Subcutaneous adipose tissue (tissue), 4 donors: ENCODE measurements around the gene CFAP43. TPM values are rescaled to one million over a fixed set of nuclear protein-coding genes. Genes with fewer than 3 reads are reported as not detected.

ENCODE experiments used
- total RNA-seq, 4 donors: library from RNA; depleted of rRNA; stranded (reverse); fragments of >200 nt; gene quantifications; one replicate each; pipeline ENCODE4 v1.1.0, GENCODE V29; 2016
- TF ChIP-seq, protein P1 (sequence below): fragments of 450-650 bp; IDR thresholded peaks from one replicate; pipeline ENCODE4 v1.5.1; 2016; ENCODE audit warnings: low read depth, mild to moderate bottlenecking, control low read depth, antibody characterized with exemption, moderate library complexity

Gene CFAP43
- total RNA-seq, 4 donors from 2014 or later: 0.19 TPM; not detected in 3

DNA sequence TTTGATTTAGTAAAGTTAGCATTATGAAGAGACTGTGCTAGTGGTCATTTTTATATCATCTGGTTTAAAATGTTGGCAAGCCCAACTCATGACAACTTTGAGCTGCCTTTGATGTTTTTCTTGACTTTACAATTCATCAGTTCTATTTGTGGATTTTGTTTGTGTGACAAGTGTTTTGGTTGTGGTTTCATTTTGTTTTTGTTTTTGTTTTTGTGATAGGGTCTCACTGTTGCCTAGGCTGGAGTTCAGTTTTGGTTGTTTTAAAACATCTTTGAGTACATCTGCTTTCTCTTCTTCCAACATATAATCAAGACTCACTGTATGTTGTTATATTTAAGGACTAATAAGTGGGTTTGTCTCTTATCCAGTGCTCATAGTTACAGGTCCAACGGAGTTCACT, 127.7 kb downstream of the CFAP43 start:
- TF ChIP-seq, protein P1, sequence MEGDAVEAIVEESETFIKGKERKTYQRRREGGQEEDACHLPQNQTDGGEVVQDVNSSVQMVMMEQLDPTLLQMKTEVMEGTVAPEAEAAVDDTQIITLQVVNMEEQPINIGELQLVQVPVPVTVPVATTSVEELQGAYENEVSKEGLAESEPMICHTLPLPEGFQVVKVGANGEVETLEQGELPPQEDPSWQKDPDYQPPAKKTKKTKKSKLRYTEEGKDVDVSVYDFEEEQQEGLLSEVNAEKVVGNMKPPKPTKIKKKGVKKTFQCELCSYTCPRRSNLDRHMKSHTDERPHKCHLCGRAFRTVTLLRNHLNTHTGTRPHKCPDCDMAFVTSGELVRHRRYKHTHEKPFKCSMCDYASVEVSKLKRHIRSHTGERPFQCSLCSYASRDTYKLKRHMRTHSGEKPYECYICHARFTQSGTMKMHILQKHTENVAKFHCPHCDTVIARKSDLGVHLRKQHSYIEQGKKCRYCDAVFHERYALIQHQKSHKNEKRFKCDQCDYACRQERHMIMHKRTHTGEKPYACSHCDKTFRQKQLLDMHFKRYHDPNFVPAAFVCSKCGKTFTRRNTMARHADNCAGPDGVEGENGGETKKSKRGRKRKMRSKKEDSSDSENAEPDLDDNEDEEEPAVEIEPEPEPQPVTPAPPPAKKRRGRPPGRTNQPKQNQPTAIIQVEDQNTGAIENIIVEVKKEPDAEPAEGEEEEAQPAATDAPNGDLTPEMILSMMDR: no peak

DNA sequence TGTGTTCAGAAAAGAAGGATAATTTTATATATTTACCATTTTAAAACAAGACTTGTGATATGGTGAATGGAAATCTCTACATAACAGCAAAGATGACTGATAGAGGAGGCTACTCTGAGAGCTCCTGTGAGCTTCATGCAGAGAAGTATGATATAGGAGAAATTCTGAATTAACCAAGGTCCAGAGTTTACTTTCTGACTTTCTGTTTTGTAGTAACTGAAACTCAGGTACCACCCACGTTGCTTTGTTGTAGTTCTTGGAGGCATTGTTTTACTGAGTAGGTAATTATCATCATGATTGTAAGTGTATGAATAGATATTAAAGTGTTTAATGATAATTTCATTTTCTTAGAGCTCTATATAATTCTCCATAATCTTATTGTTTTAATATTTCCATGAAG, 128.2 kb downstream of the CFAP43 start:
- TF ChIP-seq, protein P1: no peak

DNA sequence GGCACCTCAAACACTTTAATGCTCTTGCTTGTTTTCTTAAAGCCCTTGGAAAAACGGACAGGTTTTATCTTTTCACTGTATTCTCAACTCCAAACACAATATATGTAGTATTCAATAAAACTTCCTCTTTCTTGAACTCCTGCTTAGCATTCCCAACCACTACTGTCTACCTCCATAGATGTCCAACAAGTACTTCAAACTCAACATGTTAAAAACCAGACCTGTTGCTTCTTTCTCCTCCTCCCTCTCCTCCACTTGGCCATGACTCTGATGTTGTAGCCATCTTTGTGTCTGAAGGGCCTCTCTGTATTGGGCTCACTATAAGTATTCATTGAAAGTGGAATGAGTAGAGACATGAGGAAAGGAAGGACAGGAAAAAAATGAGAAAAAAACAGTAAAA, 130.3 kb downstream of the CFAP43 start:
- TF ChIP-seq, protein P1: no peak

DNA sequence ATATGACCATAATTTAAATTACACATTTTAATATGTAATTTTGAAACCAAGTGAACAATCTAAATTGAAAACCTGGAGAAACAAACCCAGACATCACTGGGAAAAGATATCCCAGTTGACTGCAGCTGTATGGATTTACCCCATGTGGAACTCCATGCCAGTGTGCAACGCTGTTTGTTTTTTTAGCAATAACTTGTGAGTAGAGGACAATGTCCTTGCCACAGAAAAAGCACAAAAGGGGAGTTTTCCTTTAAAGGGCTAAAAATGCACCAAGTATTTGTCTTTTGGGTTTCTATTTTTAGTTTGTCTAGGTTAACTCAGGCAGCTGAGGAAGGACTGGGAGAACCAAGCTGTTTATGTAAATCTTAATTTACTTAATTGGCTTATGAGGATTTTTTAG, 131.4 kb downstream of the CFAP43 start:
- TF ChIP-seq, protein P1: no peak

DNA sequence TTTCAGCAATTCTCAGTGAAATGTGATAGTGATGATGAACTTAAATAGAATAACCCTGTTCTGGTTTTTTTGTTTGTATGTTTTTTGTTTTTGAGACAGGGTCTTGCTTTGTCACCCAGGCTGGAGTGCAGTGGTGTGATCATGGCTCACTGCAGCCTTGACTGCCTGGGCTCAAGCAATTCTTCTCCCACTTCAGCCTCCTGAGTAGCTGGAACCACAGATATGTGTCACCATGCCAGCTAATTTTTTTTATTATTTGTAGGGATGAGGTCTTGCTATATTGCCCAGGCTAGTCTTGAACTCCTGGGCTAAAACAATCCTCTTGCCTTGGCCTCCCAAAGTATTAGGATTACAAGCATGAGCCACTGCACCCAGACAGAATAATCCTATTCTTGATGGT, 132.2 kb downstream of the CFAP43 start:
- TF ChIP-seq, protein P1: no peak

DNA sequence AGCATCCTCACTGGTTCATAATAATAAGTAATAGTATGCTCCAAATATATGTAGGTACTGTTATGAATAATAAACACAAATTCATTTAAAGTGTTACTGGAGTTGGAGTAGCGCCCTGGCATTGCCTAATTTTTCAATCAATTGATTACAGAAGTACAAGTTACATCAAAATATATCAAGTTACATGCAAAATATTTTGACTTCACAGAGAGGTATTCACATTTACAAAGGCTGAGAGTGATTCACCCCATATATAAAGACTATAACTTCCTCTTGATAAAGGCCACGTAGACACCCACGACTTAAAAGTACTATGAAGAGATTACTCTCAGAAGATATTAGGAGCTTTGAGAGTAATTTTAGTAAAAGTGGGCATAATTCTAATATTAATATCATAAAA, 132.9 kb downstream of the CFAP43 start:
- TF ChIP-seq, protein P1: no peak

DNA sequence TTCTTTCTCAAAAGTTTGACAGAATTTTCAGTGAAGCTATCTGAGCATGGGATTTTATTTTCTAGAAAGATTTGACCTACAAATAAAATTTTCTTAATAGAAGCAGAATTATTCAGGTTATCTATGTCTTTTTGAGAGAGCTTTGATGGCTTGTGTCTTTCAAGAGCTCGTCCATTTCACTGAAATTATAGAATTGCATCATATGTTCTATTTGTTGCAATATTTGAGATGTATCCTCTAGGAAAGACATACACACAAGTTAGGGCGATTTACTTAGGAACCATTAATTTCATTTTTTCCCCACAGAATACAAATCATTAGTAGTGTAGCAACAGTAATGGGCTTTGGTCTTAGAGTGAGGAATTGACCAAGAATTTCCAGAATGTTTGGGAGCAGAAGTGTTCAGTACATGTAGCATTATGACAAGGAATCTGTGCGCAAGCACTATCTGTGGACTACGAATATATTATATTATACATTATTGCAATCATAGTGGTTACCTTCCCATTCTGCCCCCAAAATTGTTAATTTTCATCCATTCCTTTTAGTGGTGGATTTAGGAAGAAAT, 133.7 kb downstream of the CFAP43 start:
- TF ChIP-seq, protein P1: no peak

DNA sequence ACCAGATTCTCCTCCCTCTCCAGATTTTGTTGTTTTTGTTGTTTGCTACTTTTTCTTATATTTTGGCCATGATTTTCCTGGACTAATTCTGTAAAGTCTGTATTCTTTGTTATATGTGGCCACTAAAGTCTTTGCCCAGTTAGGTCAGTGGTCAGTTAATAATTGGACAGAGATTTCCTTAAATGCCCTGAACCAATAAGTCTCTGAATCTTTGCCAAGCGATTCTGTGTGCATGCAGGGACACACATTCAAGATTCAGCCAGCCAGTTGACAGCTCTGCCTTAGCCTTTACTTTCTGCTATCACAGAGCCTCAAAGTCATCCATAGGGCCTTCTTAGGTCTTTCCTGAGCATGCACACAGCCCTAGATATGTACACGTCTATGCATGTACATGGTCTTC, 135.5 kb downstream of the CFAP43 start:
- TF ChIP-seq, protein P1: no peak
